Measurements from ENCODE around the gene GRIK3.
"Not testable (repeated sequence)": the region's sequence is repeated elsewhere in the genome, so short reads cannot be mapped to it uniquely, and the experiment has no call there.

Gene GRIK3

DNA sequence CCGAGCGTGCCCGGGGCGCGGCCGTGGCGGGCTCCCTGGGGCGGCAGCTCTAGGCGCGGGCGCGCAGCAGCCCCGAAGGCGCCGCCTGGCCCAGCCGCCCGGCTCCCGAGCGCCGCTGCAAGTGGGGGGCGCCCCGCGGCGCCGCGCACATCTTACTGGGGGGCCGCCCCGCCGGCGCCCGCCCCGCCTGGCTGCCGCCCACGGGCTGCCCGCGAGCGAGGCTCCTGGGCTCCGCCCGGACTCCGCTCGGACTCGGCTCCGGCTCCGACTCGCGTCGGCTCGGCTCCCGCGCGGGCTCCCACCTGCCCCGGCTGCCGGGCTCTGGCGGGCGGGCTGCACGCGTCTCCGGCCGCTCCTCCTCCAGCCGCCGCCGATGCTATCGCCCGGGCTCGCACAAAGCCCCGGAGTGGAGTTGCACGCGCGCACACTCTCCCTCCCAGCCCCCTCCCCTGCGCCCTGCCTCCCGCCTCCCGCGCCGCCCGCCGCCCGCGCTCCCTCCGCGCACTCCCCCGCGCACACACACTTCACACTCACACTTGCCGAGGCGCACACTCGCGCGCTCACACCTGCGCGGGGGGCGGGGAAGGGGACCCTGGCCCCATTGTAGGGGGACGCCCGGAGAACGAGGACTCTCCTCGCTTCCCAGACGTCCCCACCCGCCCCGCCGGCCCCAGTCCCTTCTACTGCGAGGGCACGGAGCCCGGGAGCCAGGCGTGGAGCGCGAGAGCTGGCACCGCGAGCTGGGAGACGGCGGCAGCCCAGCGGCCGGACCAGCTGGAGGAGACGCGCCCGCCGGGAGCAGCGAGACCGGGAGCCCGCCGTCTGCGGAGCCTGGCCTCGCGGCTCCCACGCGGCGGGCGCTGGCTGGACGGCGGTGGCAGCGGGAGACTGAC, at the start of gene GRIK3:
GRIK3 (minus strand) TSS at position 395 of the 893 bp plus-strand sequence. CDS start 407 bp downstream, outside the sequence.
- no peak for DNase-seq

DNA sequence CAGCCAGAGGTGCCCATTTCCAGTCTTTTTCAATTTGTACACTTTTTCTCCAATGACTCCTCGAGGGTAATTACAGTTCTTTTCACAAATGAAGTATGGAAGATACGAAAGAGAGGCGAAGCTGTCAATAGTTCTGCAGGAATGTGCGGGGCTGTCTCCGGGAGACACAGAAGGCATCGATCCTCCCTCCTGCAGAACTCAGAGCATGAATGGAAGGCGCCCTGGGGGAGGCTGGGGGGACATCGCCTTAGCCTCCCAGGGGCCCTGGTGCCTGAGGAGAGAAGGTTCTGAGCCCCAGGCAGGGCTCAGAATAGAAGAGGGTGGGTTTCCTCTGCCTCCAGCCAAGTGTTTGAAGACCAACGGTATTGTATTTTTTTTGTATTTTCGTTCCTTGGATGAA, 49.7 kb upstream of the GRIK3 start:
- DNase-seq, result no peak

DNA sequence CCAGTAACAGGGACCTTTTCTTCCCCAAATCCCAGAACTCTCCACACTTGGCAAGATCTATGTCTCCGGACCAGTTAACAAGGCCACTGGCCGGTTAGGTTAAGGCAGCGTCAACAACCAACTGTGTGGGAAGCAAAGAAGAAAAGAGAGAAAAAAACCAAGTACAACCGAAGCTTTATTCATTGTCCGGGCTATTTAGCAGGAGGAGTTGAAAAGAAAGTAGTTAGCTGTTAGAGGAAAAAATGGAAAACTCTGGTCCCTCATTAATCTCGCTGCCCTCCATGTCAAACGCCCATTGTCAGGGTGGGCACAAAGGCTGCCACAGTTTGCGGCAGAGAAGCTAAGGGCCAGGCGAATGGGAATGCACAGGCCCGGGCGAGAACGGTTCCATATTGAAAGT, 49.3 kb upstream of the GRIK3 start:
- DNase-seq, result no peak

DNA sequence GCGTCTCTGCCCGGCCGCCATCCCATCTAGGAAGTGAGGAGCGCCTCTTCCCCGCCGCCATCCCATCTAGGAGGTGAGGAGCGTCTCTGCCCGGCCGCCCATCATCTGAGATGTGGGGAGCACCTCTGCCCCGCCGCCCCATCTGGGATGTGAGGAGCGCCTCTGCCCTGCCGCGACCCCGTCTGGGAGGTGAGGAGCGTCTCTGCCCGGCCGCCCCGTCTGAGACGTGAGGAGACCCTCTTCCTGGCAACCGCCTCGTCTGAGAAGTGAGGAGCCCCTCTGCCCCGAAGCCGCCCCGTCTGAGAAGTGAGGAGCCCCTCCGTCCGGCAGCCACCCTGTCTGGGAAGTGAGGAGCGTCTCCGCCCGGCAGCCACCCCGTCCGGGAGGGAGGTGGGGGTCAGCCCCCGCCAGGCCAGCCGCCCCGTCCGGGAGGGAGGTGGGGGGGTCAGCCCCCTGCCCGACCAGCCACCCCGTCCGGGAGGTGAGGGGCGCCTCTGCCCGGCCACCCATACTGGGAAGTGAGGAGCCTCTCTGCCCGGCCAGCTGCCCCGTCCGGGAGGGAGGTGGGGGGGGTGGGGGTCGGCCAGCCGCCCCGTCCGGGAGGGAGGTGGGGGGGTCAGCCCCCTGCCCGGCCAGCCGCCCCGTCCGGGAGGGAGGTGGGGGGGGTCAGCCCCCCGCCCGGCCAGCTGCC, 46.1 kb upstream of the GRIK3 start:
- not testable (repeated sequence) for DNase-seq

DNA sequence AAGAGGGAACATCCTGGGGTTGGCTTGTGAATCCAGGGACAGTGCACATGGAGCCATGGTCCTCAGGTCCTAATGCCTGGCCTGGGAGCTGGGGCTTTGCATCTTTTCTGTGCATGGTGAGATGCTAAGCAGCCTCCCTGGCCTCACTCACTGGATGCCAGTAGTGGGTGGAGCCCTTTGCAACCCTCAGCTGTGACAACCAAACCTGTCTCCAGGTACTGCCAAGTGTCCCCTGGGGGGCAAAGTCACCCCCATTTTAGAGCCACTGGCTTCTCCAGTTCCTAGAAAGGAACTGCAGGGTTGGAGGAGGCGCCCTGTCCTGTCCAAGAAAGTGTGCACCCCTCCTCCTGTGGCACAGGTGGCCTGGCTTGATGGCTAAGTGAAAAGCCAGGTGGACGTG, 44.6 kb upstream of the GRIK3 start:
- DNase-seq, result no peak

DNA sequence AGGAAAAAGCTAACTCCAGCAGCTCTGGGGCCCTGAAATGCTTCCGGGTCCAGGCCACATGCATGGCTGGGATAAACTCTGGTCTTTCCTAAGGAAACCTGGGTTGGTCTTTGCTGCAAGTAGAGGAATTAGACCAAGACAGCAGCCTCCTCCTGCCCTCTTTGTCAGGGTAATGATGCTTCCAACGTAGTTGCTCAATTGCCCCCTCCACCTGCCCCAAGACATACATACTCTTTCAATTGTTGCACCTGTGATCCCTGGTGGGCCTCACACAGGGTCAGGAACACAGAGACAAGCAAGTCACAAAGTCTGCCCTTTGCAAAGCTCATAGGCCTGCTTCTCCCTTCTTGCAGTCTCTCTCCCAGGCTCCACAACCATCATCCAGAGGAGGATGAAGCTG, 41.9 kb upstream of the GRIK3 start:
- DNase-seq, result no peak

DNA sequence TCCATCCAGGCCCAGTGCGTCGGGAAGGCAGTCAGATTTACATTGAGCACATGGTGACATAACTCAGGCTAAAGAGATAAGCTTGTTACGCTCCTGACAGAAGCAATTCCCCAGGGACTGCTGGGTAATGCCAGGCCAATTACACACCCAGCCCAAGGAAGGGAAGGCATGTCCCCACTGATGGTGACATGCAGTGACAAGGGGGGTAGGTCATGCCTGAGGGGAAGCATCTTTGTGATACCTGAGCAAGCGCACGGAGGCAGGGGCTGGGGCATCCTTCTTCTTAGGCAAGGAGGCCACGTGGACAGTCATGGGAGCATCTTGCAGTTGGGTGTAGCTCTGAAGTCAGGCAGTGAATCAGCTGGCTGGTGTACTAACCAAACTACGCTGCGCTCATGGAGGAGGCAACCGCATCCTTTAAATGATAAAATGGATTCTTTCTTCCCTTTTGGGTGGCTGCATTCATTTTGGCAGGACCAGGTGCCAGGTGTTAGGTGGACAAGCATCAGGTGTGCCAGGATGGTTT, 39.6 kb upstream of the GRIK3 start:
- no peak for DNase-seq

DNA sequence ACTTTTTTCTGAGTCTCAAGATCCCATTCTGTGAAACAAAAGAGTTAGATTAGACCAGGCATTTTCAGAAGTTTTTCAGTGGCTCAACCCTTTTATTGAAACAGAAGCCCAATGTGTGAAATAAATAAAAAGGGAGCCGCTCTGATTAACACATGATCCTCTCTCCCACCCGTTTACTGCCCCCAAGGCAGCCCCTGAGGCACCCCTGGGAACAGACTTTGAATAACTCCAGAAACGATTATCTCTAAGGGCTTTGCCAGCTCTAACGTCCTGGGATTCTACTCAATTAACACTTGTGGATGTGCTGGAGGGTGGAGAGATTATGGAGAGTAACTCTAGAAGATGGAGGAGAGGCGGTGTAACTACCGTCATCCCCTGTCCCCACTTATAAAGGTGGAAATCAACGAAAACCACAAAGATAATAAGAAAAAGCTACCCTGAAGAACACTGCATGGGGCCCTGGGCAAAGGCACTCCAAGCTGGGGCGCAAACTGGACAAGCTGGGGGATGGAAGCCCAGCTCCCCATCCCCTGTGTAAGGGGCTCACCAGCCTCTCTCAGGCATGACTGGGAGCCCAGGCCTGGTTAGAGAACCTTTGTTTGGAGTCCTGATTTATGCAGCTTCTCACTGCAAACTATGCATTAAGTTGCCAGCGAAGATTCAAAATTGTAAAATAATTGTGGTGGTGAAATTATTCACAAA, 39.0 kb upstream of the GRIK3 start:
- DNase-seq, result no peak

DNA sequence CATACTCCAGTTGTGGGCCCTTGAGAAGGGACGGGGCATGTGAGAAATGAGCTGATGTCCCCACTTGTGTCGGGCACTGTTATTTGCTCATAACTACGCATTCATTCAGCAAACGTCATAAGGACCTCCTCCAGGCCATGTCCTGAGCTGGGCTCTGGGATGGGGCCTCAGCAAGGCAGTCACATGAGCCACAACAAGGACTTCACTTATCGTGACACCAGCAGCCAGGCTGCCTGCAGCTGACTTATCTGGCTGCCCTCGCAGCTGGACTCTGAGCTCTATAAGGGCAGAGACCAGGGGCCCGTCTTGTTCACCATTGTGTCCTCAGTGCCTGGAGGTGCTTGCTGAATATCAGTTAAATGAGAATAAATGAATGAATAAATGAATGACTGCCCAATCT, 37.5 kb upstream of the GRIK3 start:
- no peak for DNase-seq

DNA sequence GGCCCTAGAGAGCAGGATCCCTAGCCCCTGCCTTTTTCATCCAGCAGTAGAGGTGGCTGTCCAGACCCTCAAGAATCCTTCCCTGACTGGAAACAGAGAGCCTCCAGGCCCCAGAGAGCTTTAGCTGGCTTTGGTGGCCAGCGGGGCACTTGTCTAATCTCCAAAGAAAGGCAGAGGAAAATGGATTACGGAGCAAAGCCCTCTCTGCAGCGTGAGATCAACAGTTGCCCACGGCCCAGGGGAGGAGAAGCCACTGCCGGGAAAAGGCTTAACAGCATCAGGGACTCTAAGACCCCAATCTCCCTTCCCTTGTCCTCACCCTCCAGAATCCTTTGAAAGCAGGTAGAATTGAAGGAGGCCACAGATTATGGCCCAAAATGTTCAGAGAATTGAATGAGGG, 35.8 kb upstream of the GRIK3 start:
- no peak for DNase-seq

DNA sequence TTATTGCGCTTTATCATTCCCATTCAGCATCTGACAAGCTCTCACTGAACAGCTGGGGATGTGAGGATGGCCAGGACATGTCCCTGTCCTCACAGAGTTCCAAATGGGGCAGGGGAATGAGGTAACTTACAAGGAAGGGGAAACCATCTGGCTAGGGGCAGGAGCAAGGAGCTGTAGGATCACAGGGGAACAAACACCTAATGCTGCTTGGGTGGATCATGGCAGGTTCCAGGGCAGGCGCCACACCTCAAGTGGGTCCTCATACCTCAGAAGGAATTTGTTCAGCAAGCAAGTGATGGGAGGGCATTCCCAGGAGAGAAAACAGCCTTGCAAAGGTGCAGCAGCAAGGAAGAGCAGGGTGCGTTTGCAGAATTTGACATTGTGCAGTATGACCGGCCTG, 35.1 kb upstream of the GRIK3 start:
- DNase-seq, result no peak

DNA sequence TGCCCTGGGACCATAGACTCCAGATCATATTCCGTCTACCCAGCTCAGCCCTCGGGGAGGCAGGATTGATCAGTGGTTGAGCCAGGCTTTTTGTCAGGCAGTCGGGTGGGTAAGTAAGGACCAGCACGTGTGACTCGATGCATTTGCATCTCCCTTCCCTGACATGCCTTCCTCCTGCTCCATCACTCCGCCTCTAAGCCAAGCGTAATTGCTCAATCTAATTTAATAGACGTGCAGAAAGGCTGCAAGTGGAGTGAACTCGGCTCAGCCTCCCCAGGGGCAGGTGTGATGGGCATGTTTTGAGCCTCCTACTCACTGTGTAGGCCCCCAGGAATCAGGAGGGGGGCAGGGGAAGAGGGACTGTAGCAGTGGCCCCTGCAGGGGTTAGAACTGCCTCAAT, 34.6 kb upstream of the GRIK3 start:
- no peak for DNase-seq

DNA sequence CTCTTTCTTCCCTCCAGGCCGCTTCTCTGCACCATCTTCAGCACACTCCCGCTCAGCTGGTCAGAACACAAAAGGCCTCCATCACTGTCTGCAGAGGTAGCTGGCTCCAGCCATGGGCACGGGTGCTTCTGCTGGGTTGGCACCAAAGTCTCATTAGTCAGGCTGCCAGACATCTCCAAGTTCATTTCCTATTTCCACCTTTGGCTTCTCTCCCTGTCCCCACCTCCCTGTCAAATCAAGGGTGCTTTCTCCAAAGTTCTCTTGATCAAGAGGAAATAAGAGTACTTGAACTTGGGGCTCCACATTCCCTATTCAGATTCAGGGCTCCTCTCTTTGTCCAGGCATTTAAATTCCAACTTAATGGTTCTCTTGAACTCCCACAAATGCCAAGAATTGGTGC, 33.9 kb upstream of the GRIK3 start:
- DNase-seq, result no peak

DNA sequence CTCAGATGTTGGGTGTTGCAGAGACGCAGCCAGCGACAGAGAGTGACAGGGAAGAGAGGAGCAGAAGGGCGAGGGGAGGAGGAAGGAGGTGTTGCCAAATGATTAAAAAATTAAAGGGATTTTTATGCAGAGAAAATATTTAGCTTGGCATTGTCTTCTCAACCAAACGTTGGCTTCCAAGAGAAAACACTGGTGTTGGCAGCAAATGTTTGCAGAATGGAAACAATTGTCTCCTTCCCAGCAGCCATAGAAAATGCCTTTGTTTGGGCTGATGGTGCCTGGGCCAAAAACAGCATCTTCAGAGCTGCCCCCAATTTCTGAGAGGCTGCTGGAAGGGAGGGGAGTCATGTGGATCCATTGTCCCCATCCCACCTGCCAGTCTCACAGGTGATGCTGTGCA, 29.7 kb upstream of the GRIK3 start:
- no peak for DNase-seq

DNA sequence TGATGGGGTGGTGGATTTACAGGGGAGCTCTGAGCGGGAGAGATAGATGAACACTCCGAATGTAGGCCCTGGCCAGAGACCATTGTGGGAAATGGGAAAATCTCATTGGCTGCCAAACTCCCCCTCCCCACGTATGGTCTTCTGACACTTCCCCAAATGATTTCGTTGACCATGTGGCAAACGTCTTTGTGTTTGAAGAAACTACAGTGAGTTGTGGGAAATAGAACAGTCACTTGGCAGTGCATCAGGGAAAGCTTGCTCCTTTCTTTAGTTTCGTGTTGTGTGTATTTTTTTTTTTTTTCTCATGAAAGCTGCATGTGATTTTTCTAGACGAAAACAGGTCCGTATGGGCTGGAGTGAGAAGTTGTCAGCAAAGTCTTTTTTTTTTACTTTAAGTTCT, 25.0 kb upstream of the GRIK3 start:
- no peak for DNase-seq

DNA sequence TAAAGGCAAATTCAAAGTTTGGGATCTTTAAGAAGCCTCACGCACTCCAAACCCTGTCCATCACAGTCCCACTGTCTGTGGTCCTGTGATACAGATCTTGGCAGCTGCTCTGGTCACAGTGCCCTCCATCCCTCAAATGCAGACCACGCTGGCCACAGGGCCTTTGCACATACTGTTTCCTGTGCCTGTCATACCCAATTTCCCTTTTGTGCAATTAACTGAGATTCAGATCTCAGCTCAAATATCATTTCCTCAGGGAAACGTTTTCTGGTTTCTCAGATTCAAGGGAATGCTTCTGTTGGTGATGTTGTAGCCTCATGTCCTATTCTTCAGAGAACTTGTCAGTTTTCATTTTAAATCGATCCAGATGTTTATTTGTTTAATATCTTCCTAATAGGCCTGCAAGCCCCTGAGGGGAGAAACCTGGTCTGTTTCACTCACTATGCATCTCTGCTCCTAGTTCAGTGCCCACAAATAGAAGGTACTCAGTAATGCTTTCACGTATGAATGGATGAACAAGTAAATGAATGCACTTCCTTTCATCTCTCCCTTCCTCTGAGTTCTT, 24.2 kb upstream of the GRIK3 start:
- DNase-seq, result no peak

DNA sequence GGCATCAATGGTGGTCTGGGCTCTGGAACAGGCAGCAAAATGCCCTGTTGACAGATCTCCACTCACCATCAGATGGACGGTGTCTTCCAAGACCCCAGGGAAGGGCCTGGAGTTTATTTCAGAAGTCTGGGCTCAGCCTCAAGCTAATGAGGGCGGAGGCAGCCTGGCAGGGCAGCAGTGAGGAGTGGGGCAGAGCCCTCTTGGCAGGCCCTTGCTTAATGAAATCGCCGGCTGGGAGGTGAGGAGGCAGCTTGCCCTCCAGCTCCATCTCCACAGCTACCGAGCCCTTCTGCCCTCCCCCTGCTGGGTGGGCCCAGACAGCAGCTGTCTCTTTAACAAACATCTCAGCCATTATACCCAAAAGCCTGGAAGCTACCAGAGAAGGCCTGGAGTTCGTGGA, 22.0 kb upstream of the GRIK3 start:
- DNase-seq, result no peak

DNA sequence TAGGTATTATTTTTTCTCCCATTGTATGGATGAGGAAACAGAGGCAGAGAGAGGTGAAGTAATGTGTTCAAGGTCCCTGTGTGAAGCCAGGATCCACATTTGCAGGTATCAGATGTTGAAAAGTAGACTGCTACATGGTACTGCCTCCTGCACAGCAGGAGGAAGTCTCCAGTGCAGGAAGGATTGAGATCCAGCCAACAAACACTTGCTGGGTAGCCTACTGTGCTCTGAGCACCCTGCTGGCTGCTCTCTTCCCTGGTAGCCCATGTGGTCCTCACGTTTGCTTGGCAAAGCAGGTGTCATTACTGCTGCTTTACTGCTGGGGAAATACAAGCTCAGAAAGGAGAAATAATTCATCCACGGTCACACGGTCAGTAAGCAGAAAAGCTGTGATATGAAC, 21.3 kb upstream of the GRIK3 start:
- DNase-seq, result no peak

DNA sequence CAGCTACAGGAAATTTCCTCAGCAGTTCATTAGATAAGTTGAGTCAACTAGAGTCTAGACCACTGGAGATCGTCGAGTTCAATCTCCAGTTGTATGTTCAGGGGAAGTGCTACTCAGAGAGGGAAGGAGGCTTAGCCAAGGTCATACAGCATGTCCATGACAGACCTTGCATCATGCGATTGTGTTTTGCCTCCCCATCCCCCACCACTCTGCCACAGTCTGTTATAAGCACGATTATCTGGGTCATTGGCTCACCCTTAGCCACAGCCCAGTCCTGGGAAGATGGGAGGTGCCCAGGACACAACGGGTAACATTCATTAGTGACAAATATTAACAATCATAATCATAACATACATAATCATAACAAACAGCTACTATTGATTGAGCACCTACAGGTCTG, 18.9 kb upstream of the GRIK3 start:
- no peak for DNase-seq

DNA sequence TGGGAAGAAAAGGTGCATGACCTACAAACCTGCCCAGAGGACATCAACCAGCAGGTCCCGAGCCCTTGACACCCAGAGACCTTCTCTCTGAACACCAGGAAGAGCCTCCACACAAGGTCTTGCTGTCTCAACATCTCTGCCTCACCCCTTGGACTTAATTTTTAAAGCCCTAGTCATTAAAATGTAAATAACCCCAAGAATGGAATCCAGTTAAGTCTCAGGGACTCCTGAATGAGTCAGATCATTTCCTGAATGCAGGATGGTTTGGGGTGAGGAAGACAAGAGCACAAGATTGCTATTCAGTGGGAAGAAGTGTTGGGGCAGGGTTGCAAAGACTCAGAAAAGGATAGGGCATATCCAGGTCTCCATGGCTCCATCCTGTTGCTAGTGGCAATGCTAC, 17.8 kb upstream of the GRIK3 start:
- DNase-seq, result no peak

DNA sequence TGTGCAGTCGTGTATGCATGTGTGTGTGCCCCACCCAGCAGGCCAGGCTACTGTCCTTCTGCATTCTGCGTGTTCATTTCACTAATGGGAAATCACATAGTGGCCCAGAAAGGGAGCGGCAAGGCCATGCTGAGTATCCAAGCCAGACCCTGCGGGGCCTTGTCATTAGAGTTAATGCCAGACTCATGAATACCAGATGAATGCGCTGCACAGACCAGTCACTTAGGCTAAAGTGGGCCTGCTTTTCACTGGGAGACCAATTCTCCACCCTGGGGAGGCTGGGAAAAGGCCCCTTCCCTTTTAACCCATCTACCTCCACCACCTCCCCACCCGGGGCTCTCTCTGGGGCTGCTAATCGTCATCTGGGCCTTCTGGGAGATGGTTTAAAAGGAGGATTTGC, 17.0 kb upstream of the GRIK3 start:
- DNase-seq, result no peak

DNA sequence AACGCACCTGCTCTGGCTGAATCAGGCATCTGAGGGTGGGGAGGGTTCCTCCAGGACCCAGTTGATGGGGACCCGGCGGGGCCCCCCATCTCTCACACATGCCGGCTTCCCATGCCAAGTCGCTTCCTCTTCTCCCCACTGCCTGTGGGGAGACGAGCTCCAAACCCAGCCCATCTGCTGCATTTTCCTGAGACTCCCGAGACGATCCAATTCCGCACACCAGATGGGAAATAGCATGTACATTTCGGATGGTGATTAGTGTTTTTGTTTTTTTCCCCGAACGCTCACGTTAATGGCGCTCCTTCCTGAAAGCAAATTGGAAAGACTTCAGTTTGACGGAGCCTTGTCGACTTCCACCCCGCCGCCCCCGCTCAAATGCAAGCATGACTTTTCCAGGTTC, 13.2 kb upstream of the GRIK3 start:
- DNase-seq, result no peak

DNA sequence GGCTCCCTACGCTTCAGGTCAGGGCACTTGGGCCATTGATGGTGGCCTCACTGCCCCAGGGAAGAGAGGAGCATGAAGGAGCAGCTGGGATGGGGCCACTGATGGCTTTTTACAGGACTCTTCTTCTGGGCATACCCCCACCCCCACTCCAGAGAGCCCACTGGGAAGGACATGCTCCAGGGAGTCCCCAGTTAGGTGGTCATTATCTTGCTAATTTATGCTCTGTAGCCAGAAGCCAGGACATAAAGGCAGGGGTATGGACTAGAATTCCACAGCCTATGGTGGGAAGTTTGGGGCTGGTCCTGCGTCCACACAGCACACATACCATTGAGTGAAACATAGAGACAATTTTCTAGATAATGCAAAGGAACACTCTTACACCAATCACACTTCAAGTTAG, 8.8 kb upstream of the GRIK3 start:
- no peak for DNase-seq

All from left hindlimb (tissue), 1 donor.